ENCODE data around the gene SLC39A11.

Gene SLC39A11

GRCh38 chr17:72700226-72700625 lies 392.3 kb downstream of the SLC39A11 start:
- no peak for DNase-seq

GRCh38 chr17:72699545-72699944 lies 392.9 kb downstream of the SLC39A11 start:
- DNase-seq = no peak

GRCh38 chr17:72697602-72698146 lies 394.8 kb downstream of the SLC39A11 start:
- no peak for DNase-seq

GRCh38 chr17:72696721-72697120 lies 395.8 kb downstream of the SLC39A11 start:
- DNase-seq = no peak

- DNase-seq = no peak
Observed at GRCh38 chr17:72696156-72696555, 396.3 kb downstream of the SLC39A11 start.

- no peak for DNase-seq
Observed at GRCh38 chr17:72693956-72694355, 398.5 kb downstream of the SLC39A11 start.

- DNase-seq = no peak
Observed at GRCh38 chr17:72693151-72693878, 399.2 kb downstream of the SLC39A11 start.

GRCh38 chr17:72692676-72693075 lies 399.8 kb downstream of the SLC39A11 start:
- DNase-seq = no peak

- no peak for DNase-seq
Observed at GRCh38 chr17:72691586-72691985, 400.9 kb downstream of the SLC39A11 start.

GRCh38 chr17:72691017-72691416 lies 401.5 kb downstream of the SLC39A11 start:
- DNase-seq = no peak

GRCh38 chr17:72687886-72688285 lies 404.6 kb downstream of the SLC39A11 start:
- DNase-seq = peak; percentile 43

GRCh38 chr17:72684405-72685020 lies 408.0 kb downstream of the SLC39A11 start:
- peak; percentile 12 for DNase-seq

GRCh38 chr17:72683506-72684404 lies 408.7 kb downstream of the SLC39A11 start:
- DNase-seq = peak; percentile 74

GRCh38 chr17:72682605-72683004 lies 409.9 kb downstream of the SLC39A11 start:
- no peak for DNase-seq

GRCh38 chr17:72681844-72682243 lies 410.6 kb downstream of the SLC39A11 start:
- DNase-seq = no peak

- no peak for DNase-seq
Observed at GRCh38 chr17:72677714-72678390, 414.6 kb downstream of the SLC39A11 start.

GRCh38 chr17:72677108-72677507 lies 415.4 kb downstream of the SLC39A11 start:
- no peak for DNase-seq

GRCh38 chr17:72672729-72673128 lies 419.8 kb downstream of the SLC39A11 start:
- DNase-seq = no peak

GRCh38 chr17:72671016-72671415 lies 421.5 kb downstream of the SLC39A11 start:
- DNase-seq = no peak

- DNase-seq = no peak
Observed at GRCh38 chr17:72667096-72668063, 425.1 kb downstream of the SLC39A11 start.
